HG03439 (cell line): ENCODE data around the gene STX8.

ENCODE experiments used
- ATAC-seq: cut with Tn5 transposase; IDR thresholded peaks from one replicate; pipeline ENCODE4 v1.9.1; 2021; ENCODE audit warnings: mild to moderate bottlenecking, moderate library complexity; ENCODE audit not compliant: unreplicated experiment

Gene STX8

GRCh38 chr17:9309216-9309615, 266.4 kb downstream of the STX8 start:
- ATAC-seq, result no peak

- no peak for ATAC-seq
These were observed 267.6 kb downstream of the STX8 start for GRCh38 chr17:9308069-9308468.

GRCh38 chr17:9307313-9307998, 268.2 kb downstream of the STX8 start:
- no peak for ATAC-seq

GRCh38 chr17:9306086-9306485, 269.5 kb downstream of the STX8 start:
- ATAC-seq, result no peak

GRCh38 chr17:9299695-9300094, 275.9 kb downstream of the STX8 start:
- no peak for ATAC-seq

GRCh38 chr17:9298776-9299295, 276.8 kb downstream of the STX8 start:
- ATAC-seq, result no peak

GRCh38 chr17:9298135-9298534, 277.5 kb downstream of the STX8 start:
- no peak for ATAC-seq

GRCh38 chr17:9294661-9295210, 280.9 kb downstream of the STX8 start:
- ATAC-seq, result no peak

GRCh38 chr17:9292561-9292941, 283.1 kb downstream of the STX8 start:
- no peak for ATAC-seq

GRCh38 chr17:9291912-9292560, 283.6 kb downstream of the STX8 start:
- no peak for ATAC-seq

GRCh38 chr17:9290226-9290613, 285.4 kb downstream of the STX8 start:
- ATAC-seq, result peak; percentile 40

- no peak for ATAC-seq
These were observed 288.3 kb downstream of the STX8 start for GRCh38 chr17:9287306-9287705.

GRCh38 chr17:9286434-9286833, 289.2 kb downstream of the STX8 start:
- ATAC-seq, result no peak

- ATAC-seq, result no peak
These were observed 289.8 kb downstream of the STX8 start for GRCh38 chr17:9285602-9286427.

GRCh38 chr17:9284884-9285283, 290.7 kb downstream of the STX8 start:
- ATAC-seq, result no peak

- ATAC-seq, result no peak
These were observed 291.7 kb downstream of the STX8 start for GRCh38 chr17:9283909-9284308.

- ATAC-seq, result no peak
These were observed 295.7 kb downstream of the STX8 start for GRCh38 chr17:9279893-9280292.

- ATAC-seq, result no peak
These were observed 300.6 kb downstream of the STX8 start for GRCh38 chr17:9274973-9275372.

GRCh38 chr17:9273428-9274391, 301.9 kb downstream of the STX8 start:
- no peak for ATAC-seq

- no peak for ATAC-seq
These were observed 303.0 kb downstream of the STX8 start for GRCh38 chr17:9272501-9273200.
